Trophoblast cell (in vitro differentiated cells and primary cell): ENCODE data around the gene MSL2.
"Not testable (repeated sequence)": the region's sequence is repeated elsewhere in the genome, so short reads cannot be mapped to it uniquely, and the experiment has no call there.

Experiments used
- DNase-seq, 2 donors: peaks; one replicate each; pipeline ENCODE4 v3.0.0-alpha.2; 2016
- H2AFZ ChIP-seq: 2 replicates; pipeline ENCODE4 v1.6.1; 2013; ENCODE audit warnings: low read length, moderate library complexity, mild to moderate bottlenecking; ENCODE audit not compliant: insufficient read depth, poor library complexity
- H2AK5ac ChIP-seq: 2 replicates; pipeline ENCODE4 v1.6.1; 2013; ENCODE audit warnings: mild to moderate bottlenecking, low read length
- H2BK120ac ChIP-seq: 2 replicates; pipeline ENCODE4 v1.6.1; 2013; ENCODE audit warnings: low read length, mild to moderate bottlenecking, moderate library complexity; ENCODE audit not compliant: insufficient read depth, poor library complexity
- H2BK12ac ChIP-seq: 2 replicates; pipeline ENCODE4 v1.6.1; 2013; ENCODE audit warnings: mild to moderate bottlenecking, low read length, moderate library complexity
- H2BK5ac ChIP-seq: 2 replicates; pipeline ENCODE4 v1.6.1; 2013; ENCODE audit warnings: low read length, low read depth, moderate library complexity, mild to moderate bottlenecking; ENCODE audit not compliant: poor library complexity
- H3K14ac ChIP-seq: 2 replicates; pipeline ENCODE4 v1.6.1; 2013; ENCODE audit warnings: mild to moderate bottlenecking, low read length
- H3K18ac ChIP-seq: 2 replicates; pipeline ENCODE4 v1.6.1; 2013; ENCODE audit warnings: mild to moderate bottlenecking, low read length
- H3K23ac ChIP-seq: 2 replicates; pipeline ENCODE4 v1.6.1; 2013; ENCODE audit warnings: low read length
- H3K27ac ChIP-seq: 2 replicates; pipeline ENCODE4 v1.5.1; 2013; ENCODE audit warnings: low read depth, mild to moderate bottlenecking, inconsistent platforms, low read length, moderate library complexity
- H3K27me3 ChIP-seq: 2 replicates; pipeline ENCODE4 v1.6.1; 2013; ENCODE audit warnings: inconsistent platforms, mild to moderate bottlenecking, low read length, moderate library complexity; ENCODE audit not compliant: insufficient read depth
- H3K36me3 ChIP-seq, 2 experiments: 1 replicate in 1 of 2; 2 replicates in 1 of 2; pipeline ENCODE4 v1.6.1; 2013; ENCODE audit warnings: low read length in 2 of 2, mild to moderate bottlenecking in 2 of 2, moderate library complexity in 1 of 2; ENCODE audit not compliant: insufficient read depth in 2 of 2, control insufficient read depth in 1 of 2
- H3K4ac ChIP-seq: 2 replicates; pipeline ENCODE4 v1.6.1; 2013; ENCODE audit warnings: low read depth, mild to moderate bottlenecking, low read length, moderate library complexity
- H3K4me1 ChIP-seq, 2 experiments: 1 replicate in 1 of 2; 2 replicates in 1 of 2; pipeline ENCODE4 v1.6.1; 2013; ENCODE audit warnings: low read length in 2 of 2, mild to moderate bottlenecking in 2 of 2, moderate library complexity in 1 of 2; ENCODE audit not compliant: insufficient read depth in 2 of 2, control insufficient read depth in 1 of 2
- H3K4me2 ChIP-seq: 2 replicates; pipeline ENCODE4 v1.6.1; 2013; ENCODE audit warnings: inconsistent platforms, mild to moderate bottlenecking, low read length, moderate library complexity
- H3K4me3 ChIP-seq: 2 replicates; pipeline ENCODE4 v1.5.1; 2013; ENCODE audit warnings: mild to moderate bottlenecking, low read depth, low read length, inconsistent platforms
- H3K79me1 ChIP-seq: one replicate; pipeline ENCODE4 v1.6.1; 2013; ENCODE audit warnings: low read length
- H3K79me2 ChIP-seq: 2 replicates; pipeline ENCODE4 v1.6.1; 2013; ENCODE audit warnings: low read length, mild to moderate bottlenecking; ENCODE audit not compliant: control insufficient read depth, insufficient read depth, poor library complexity
- H3K9ac ChIP-seq: 2 replicates; pipeline ENCODE4 v1.6.1; 2013; ENCODE audit warnings: mild to moderate bottlenecking, low read length
- H3K9me3 ChIP-seq: 2 replicates; pipeline ENCODE4 v1.6.1; 2013; ENCODE audit warnings: low read depth, mild to moderate bottlenecking, control low read depth, inconsistent platforms, low read length; ENCODE audit not compliant: insufficient read depth
- H4K12ac ChIP-seq: 2 replicates; pipeline ENCODE4 v1.6.1; 2013; ENCODE audit warnings: low read depth, mild to moderate bottlenecking, low read length, moderate library complexity
- H4K8ac ChIP-seq: 2 replicates; pipeline ENCODE4 v1.6.1; 2013; ENCODE audit warnings: low read depth, mild to moderate bottlenecking, low read length, moderate library complexity
- H4K91ac ChIP-seq: one replicate; pipeline ENCODE4 v1.6.1; 2013; ENCODE audit warnings: low read depth, mild to moderate bottlenecking, low read length, moderate library complexity
- WGBS: extraction: QIAGEN DNeasy Blood & Tissue Kit; methylation state at CpG from one replicate; pipeline ENCODE4 v1.1.7; 2013; ENCODE audit warnings: missing lambda C conversion rate; ENCODE audit not compliant: insufficient read length, insufficient coverage; ENCODE audit errors: extremely low coverage; 5-methylcytosine and 5-hydroxymethylcytosine counted together

MSL2 gene

GRCh38 chr3:136177876-136178275 lies 18.3 kb downstream of the MSL2 start:
- no CpG with 5 or more reads among the region's 4 CpGs for WGBS
- H2AFZ ChIP-seq = no peak overlapping the region
- H3K4me2 ChIP-seq = no peak overlapping the region

GRCh38 chr3:136173939-136174490 lies 22.1 kb downstream of the MSL2 start:
- Histone ChIP-seq H3K27ac (no peak overlapping the region), H2AFZ (no peak overlapping the region), H3K23ac (no peak overlapping the region), H2BK12ac (no peak overlapping the region), H3K27me3 (no peaks in the 10 kb centered on the region), H3K4ac (peak overlapping the region; percentile 52), H4K12ac (no peak overlapping the region), H3K9me3 (no peaks in the 10 kb centered on the region), H3K36me3 (no peaks in the 10 kb centered on the region), H3K79me2 (peaks cover 22% of the 10 kb centered on the region), H2AK5ac (no peak overlapping the region), H4K91ac (no peak overlapping the region), H3K4me3 (no peak overlapping the region), H3K18ac (no peak overlapping the region), H3K9ac (no peak overlapping the region), H2BK120ac (no peak overlapping the region), H2BK5ac (no peak overlapping the region), H3K4me2 (no peak overlapping the region), H3K79me1 (no peaks in the 10 kb centered on the region), H4K8ac (no peak overlapping the region), H3K4me1 (peaks cover 0 to 2% of the 10 kb centered on the region in 2 experiments), H3K14ac (no peak overlapping the region)
- no peak for DNase-seq

More at GRCh38 chr3:136177876-136178275, 18.3 kb downstream of the MSL2 start:
- no peaks in the 10 kb centered on the region for H3K27me3 ChIP-seq
- no peak overlapping the region for H2AK5ac ChIP-seq
- no peak overlapping the region for H4K12ac ChIP-seq
- no peak overlapping the region for H4K91ac ChIP-seq
- no peak overlapping the region for H3K4ac ChIP-seq
- H3K14ac ChIP-seq = no peak overlapping the region
- no peaks in the 10 kb centered on the region for H3K4me1 ChIP-seq
- no peak overlapping the region for H3K9ac ChIP-seq
- H2BK5ac ChIP-seq = no peak overlapping the region
- H3K36me3 ChIP-seq = no peaks in the 10 kb centered on the region
- peaks cover 27% of the 10 kb centered on the region for H3K79me2 ChIP-seq
- no peaks in the 10 kb centered on the region for H3K9me3 ChIP-seq
- H3K79me1 ChIP-seq = no peaks in the 10 kb centered on the region
- no peak for DNase-seq
- H2BK12ac ChIP-seq = no peak overlapping the region
- H3K23ac ChIP-seq = no peak overlapping the region
- no peak overlapping the region for H4K8ac ChIP-seq
- no peak overlapping the region for H3K4me3 ChIP-seq
- H3K18ac ChIP-seq = no peak overlapping the region
- H3K27ac ChIP-seq = no peak overlapping the region
- no peak overlapping the region for H2BK120ac ChIP-seq

GRCh38 chr3:136171097-136171542 lies 25.0 kb downstream of the MSL2 start:
- no peak overlapping the region for H3K9ac ChIP-seq
- no peak overlapping the region for H2BK5ac ChIP-seq
- H3K23ac ChIP-seq = no peak overlapping the region
- no peak overlapping the region for H2BK12ac ChIP-seq
- H4K12ac ChIP-seq = peak overlapping the region; percentile 62
- DNase-seq = peak in 1 of 2 donors; percentile 43
- H3K18ac ChIP-seq = no peak overlapping the region
- no CpG with 5 or more reads among the region's 1 CpG for WGBS
- no peak overlapping the region for H4K91ac ChIP-seq
- H3K27ac ChIP-seq = no peak overlapping the region
- no peaks in the 10 kb centered on the region for H3K9me3 ChIP-seq
- no peaks in the 10 kb centered on the region for H3K27me3 ChIP-seq
- H3K4me2 ChIP-seq = no peak overlapping the region
- H2BK120ac ChIP-seq = no peak overlapping the region
- H2AK5ac ChIP-seq = no peak overlapping the region
- no peak overlapping the region for H3K4ac ChIP-seq
- peaks cover 12% of the 10 kb centered on the region for H3K79me2 ChIP-seq
- no peak overlapping the region for H3K14ac ChIP-seq
- no peak overlapping the region for H3K4me3 ChIP-seq
- peaks cover 0 to 2% of the 10 kb centered on the region in 2 experiments for H3K4me1 ChIP-seq
- no peaks in the 10 kb centered on the region for H3K79me1 ChIP-seq
- H3K36me3 ChIP-seq = no peaks in the 10 kb centered on the region
- no peak overlapping the region for H2AFZ ChIP-seq
- no peak overlapping the region for H4K8ac ChIP-seq

- H2BK12ac ChIP-seq, H3K4me1 ChIP-seq, H3K4me3 ChIP-seq, H3K79me2 ChIP-seq, H3K9ac ChIP-seq, DNase-seq, H3K23ac ChIP-seq, H3K4ac ChIP-seq, H3K9me3 ChIP-seq, H3K18ac ChIP-seq, H4K12ac ChIP-seq, H2BK5ac ChIP-seq, H2AFZ ChIP-seq, H3K27me3 ChIP-seq, H3K79me1 ChIP-seq, H3K4me2 ChIP-seq, H2BK120ac ChIP-seq, H3K36me3 ChIP-seq, H3K27ac ChIP-seq, H4K91ac ChIP-seq, H2AK5ac ChIP-seq, H4K8ac ChIP-seq, H3K14ac ChIP-seq: not testable (repeated sequence)
- WGBS = no CpG with 5 or more reads among the region's 4 CpGs
These were observed 27.9 kb downstream of the MSL2 start for GRCh38 chr3:136168236-136168635.
